Suppressor macrophage treated with lipopolysaccharide for 4 hours (primary cell): ENCODE measurements around the gene SGTA.

ENCODE experiments used
- DNase-seq: peaks from one replicate; pipeline ENCODE4 v3.0.0-alpha.2; 2020

Gene SGTA

GRCh38 chr19:2809387-2810140, 26.5 kb upstream of the SGTA start:
- no peak for DNase-seq

DNA sequence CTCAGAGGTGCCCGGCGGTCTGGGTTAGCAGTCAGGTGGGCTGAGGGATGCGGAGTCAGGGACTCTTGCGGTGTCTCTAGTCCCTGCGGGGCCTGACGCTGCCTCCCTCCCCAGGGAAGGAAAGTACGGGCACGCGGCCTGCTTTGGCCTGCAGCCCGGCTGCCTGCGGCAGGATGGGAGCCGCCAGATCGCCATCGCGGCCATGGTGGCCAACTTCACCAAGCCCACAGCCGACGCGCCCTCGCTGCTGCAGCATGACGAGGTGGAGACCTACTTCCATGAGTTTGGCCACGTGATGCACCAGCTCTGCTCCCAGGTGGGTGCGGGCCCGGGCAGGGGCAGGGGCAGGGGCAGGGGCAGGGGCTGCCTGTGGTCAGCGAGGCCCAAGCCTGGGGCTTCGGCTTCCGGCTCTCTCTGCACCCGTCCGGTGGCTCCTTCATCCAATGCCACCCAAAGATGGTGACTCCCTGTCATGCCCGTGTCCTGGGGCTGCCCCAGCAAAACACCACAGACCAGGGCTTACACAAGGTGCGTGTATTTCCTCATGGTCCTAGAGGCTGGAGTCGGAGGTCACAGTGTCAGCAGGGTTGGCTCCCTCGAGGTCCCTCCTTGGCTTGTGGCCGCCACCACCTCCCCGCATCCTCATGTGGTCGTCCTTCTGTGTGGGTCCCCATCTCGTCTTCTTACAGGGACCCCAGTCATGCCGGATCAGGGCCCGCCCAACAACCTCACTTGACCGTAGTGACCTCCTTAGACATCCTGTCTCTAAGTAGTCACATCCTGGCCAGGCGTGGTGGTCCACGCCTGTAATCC, 25.3 kb upstream of the SGTA start:
- no peak for DNase-seq

DNA sequence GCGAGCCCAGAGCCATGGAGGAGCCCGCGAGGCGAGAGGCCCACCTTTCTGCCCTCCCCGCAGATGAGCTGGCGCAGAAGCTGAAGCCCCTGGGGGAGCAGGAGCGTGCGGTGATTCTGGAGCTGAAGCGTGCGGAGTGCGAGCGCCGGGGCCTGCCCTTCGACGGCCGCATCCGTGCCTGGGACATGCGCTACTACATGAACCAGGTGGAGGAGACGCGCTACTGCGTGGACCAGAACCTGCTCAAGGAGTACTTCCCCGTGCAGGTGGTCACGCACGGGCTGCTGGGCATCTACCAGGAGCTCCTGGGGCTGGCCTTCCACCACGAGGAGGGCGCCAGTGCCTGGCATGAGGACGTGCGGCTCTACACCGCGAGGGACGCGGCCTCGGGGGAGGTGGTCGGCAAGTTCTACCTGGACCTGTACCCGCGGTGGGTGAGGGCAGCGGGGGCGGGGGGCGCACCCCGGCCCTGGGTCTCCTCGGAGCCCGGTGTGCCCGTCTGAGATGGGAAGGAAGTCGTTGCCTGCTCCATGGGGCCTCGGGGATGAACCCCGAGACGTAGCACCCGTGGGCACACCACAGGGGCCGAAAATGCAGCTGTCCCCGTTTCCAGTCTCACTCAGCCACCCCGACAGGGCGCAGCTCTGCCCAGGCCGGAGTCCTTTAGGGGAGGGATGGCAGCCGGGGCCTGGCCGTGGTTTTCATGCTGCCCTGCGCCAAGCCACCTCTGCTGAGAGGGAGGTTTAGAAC, 24.5 kb upstream of the SGTA start:
- DNase-seq: no peak

GRCh38 chr19:2806736-2807378, 23.8 kb upstream of the SGTA start:
- DNase-seq: no peak

GRCh38 chr19:2805991-2806649, 23.0 kb upstream of the SGTA start:
- DNase-seq: no peak

DNA sequence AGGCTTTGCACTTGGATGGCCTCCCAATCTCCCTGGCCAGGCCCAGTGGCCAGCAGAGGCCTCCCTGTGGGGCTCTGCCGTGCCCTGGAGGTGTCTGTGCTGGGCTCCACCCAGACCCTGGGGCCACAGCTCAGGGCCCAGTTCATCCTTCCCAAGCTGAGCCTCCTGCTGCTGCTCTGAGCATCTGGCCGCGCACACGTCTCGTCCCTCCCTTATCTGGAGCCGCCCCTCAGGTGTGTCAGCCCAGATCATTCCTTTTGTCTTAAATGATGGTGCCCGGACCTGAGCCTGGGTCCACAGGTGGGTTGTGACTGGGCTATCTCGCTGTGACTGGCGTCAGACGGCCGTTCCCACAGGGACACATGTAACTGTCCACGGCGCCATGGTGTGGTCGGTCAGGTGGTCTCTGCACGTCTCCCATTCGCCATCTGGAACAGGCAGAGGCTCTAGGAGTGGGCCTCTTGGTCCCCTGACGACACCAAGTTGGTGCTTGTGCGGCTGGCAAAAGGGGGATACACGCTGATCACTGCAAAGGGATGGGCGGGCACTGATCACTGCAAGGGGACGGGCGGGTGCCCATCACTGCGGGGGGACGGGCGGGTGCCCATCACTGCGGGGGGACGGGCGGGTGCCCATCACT, 22.3 kb upstream of the SGTA start:
- DNase-seq: no peak

DNA sequence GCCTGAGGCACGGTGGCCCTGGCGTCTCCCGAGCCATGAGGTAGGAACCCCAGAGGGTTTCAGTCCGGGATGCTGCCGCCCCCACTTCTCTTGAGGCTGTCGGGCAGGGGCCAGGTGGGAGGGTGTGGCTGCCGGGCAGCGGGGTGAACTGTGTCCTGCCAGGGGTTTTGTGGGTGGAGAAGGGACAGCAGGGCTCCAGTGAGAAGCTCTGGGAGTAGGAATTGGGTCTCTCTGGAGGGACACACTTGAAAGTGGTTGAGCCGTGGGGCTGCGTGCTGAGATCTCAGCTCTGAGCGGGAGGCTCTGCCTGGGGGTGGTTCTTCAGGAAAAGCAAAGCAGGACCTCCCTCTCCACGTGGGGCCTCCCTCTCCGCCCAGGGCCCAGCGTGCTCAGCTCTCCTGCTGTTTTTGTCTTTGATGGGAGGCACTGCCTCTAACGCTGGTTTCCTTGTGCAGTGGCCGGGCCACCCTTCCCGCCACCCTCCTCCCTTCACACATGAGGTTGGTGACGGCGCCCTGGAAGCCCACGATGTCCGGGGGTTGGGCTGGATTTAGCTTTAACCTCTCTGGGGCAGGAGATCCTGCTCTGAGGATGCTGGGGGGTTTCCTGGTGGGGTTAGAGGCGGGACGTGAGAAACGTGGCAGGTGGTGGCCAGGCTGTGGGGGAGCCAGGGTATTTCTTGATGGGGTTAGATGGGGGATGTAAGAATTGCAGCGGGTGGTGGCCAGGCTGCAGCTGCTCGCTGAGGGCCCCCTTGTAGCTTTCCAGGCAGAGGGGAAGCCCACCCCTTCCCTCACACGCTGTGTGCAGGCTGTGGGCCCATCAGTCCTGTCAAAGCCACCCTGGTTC, 21.3 kb upstream of the SGTA start:
- DNase-seq: no peak

DNA sequence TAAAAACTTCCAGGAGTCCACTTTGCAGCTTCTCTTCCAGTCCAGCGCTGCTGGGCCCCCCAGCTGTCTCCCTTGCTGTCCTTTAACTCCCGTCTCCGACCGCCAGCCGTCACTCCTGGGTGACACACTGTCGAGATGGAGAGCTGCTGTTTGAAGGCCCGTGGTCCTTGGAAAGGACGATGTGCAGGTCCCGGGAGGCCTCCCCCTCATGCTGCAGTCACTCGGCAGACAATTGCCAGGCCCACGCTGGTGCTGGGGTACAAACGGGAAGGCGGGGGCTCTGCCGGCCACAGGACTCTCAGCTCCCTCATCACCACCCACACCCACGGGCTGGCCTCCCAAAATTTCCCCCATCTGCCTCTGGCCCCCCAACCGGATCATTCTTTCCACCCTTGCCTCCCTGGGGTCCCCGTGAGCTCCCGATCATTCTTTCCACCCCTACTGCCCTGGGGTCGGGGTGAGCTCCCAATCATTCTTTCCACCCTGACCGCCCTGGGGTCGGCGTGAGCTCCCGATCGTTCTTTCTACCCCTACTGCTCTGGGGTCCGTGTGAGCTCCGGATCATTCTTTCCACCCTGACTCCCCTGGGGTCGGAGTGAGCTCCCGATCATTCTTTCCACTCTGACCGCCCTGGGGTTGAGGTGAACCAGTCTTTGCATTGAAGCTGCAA, 20.5 kb upstream of the SGTA start:
- no peak for DNase-seq

DNA sequence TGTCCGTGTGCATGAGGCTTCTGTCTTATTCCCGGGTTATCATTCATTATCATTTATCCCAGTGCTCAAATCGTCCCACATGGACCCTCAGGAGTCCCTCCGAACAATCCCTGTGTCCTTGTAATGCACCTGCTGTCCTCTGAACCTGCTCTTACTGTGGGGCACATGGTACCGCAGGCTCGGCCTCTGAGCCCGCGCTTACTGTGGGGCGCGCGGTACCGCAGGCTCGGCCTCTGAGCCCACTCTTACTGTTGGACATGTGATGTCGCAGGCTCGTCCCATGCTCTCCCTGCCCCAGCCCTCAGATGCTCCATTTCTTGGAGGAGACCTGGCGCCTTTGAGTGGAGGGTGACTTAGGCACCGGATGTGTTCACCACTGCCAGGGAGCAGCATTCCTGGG, 19.8 kb upstream of the SGTA start:
- no peak for DNase-seq

GRCh38 chr19:2800506-2800905, 17.4 kb upstream of the SGTA start:
- DNase-seq: no peak

GRCh38 chr19:2799273-2800020, 16.4 kb upstream of the SGTA start:
- DNase-seq: no peak

GRCh38 chr19:2798733-2799132, 15.7 kb upstream of the SGTA start:
- DNase-seq: no peak

DNA sequence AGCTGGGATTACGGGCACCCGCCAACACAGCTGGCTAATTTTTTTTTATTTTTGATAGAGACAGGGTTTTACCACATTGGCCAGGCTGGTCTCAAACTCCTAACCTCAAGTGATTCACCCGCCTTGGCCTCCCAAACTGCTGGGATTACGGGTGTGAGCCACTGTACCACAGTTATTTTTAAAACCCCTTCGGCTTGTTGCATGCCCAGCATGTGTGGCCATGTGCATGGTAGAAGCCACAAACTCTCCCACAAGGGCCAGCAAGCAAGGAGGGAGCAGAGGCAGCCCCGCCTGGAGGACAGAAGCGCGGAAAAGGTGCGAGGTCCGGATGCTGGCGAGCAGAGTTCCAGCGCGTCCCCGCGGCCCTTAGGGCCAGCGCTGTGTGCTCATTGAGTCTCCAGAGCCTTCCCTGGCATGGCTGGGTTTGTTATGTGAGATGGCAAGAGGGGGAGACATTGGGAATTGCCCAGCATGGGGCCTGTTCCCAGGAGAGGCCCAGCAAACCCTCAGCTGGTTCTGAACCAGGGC, 15.1 kb upstream of the SGTA start:
- no peak for DNase-seq

DNA sequence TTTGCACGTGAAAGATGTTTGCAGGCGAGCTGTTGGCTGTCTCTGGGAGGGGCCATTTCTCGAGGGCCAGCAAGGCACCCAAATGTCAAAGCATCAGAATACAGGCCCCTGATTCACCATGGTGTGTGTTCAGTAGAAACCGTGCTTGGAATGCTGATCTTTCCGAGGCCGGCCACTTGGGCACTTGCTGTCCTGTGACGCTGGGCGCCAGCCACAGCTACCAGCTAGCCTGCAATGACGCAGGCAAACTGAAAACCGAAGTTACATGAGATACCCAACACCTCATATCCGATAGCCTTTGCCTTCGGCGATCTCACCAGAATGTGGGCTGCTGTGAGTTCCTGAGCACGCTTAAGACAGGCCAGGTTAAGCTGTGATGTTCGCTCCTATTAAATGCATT, 14.2 kb upstream of the SGTA start:
- no peak for DNase-seq

DNA sequence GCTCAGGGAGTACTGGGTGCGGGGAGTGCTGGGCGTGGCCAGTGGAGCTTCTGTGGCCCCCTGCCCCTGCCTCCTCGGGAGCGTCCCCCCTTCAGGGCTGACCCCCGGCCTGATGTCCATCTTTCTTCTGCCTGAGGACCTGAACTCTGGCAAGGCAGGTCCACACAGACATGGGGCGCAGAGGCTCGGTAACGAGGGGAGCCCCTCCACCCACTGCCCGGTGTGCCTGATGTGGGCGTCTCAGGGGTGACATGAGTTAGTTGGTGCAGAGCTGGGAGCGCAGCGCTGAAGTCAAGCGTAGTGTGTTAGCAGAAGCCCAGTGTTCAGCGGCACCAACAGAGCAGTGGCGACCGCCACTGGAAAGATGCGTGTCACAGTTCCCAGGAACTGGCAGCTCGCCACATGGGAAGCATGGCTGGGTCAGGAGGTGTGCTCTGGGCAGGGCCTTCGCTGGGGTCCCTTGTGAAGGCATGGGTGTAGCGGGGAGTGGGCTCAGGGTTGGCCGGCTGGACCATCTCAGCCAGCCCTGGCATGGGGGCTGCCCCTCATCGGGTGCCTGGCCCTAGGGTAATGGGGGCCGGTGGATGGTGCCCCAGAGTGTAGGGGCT, 13.7 kb upstream of the SGTA start:
- no peak for DNase-seq

DNA sequence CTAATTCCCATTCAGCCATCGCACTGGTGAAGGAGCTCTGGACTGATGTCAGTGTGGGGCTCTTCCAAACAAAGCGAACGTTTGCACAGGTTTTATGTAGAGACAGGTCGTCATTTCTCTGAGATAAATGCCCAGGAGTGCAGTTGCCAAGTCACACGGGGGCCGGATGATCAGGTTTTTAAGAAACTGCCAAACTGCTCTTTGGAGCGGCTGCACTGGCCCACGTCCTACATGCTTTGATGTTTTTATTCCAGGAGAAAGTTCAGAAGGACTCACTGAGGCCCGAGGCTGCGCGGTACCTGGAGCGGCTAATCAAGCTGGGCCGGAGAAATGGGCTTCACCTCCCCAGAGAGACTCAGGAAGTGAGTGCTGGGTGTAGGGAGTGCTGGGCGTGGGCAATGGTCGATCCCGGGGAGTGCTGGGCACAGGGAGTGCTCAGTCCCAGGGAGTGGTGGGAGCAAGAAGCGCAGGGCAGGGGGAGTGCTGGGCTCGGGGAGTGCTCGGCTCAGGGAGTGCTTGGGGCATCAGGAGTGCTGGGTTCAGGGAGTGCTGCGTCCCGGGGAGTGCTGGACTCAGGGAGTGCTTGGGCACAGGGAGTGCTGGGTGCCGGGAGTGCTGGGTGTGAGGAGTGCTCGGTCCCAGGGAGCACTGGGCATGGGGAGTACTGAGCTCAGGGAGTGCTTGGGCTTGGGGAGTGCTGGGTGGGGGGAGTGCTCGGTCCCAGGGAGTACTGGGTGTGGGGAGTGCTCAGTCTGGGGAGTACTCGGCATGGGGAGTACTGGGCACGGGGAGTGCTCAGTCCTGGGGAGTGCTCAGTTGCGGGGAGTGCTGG, 13.0 kb upstream of the SGTA start:
- DNase-seq: no peak

DNA sequence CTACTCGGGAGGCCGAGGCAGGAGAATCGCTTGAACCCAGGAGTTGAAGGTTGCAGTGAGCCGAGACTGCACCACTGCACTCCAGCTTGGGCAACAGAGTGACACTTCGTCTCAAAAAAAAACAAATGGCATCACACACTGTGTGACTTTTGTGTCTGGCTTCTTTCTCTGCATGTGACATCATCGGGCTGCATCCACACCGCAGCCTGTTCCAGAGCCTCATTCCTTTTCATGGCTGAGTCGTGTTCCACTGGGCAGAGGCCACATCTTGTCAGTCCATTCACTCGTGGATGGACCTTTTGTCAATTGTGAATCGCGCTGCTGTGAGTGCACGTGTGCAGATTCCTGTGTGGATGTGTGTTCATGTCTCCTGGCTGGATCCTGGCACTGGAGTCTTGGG, 10.5 kb upstream of the SGTA start:
- DNase-seq: no peak

DNA sequence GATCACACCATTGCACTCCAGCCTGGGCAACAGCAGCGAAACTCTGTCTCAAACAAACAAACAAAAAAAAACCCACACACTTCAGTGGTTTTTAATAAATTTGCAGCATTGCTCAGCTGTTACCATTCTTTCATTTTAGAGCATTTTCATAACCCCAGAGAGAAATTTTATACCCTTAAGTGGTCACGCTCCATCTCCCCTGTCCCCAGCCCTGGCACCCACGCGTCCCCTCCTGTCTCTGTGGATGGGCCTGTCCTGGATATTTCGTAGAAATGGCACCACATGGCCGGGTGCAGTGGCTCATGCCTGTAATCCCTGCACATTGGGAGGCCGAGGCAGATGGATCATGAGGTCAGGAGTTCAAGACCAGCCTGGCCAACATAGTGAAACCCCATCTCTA, 10.1 kb upstream of the SGTA start:
- no peak for DNase-seq
